ENCODE data around the gene COL24A1. TPM values are rescaled to one million over a fixed set of nuclear protein-coding genes. Genes with fewer than 3 reads are reported as not detected.

COL24A1 gene
- total and polyA plus RNA-seq, 2 of the 8 experiments (the other 6 are each of a cell fraction or from before 2014, with no cell fraction given) = 0.23 to 1.1 TPM

- Histone ChIP-seq H3K4me3 (ENCODE audit: extremely low read depth in 1 of 4, insufficient read depth in 2 of 4, low read depth in 3 of 4, low read length in 4 of 4) (no peak overlapping the region), H3K23ac (ENCODE audit: insufficient read length) (no peak overlapping the region), H2BK15ac (ENCODE audit: low read length) (no peak overlapping the region), H2AK5ac (ENCODE audit: low read depth, low read length) (no peak overlapping the region), H4K5ac (ENCODE audit: insufficient read length, low read depth, low read length) (no peak overlapping the region), H3K36me3 (ENCODE audit: control insufficient read depth in 2 of 4, insufficient read depth in 4 of 4, low read length in 3 of 4) (no peaks in the 10 kb centered on the region), H3K14ac (ENCODE audit: insufficient read length) (no peak overlapping the region), H3K23me2 (ENCODE audit: low read depth, low read length) (no peaks in the 10 kb centered on the region), H3K79me2 (ENCODE audit: control insufficient read depth in 1 of 2, insufficient read depth in 2 of 2, low read length in 2 of 2) (no peaks in the 10 kb centered on the region), H4K91ac (replicated peaks; ENCODE audit: insufficient read length, low read length) (no peak overlapping the region), H2BK20ac (ENCODE audit: low read length) (no peak overlapping the region), H3K4me2 (ENCODE audit: insufficient read depth in 1 of 2, low read depth in 2 of 2, low read length in 2 of 2) (no peak overlapping the region), H2BK12ac (ENCODE audit: low read depth, low read length) (no peak overlapping the region), H4K20me1 (replicated peaks in 1 of 2; ENCODE audit: control insufficient read depth in 1 of 2, insufficient read depth in 2 of 2, low read length in 2 of 2) (no peaks in the 10 kb centered on the region), H3K18ac (ENCODE audit: extremely low read depth, low read length) (no peak overlapping the region), H3K27ac (ENCODE audit: low read depth, low read length) (no peak overlapping the region), H3K27me3 (replicated peaks in 1 of 4; ENCODE audit: control insufficient read depth in 3 of 4, extremely low read depth in 1 of 4, insufficient read depth in 3 of 4, low read length in 3 of 4) (no peaks in the 10 kb centered on the region), H3K4me1 (replicated peaks in 1 of 4; ENCODE audit: control insufficient read depth in 3 of 4, insufficient read depth in 4 of 4, low read length in 3 of 4) (no peaks in the 10 kb centered on the region), H3K9me3 (ENCODE audit: insufficient read depth in 2 of 2, low read depth in 1 of 2, low read length in 1 of 2) (no peaks in the 10 kb centered on the region), H3K9ac (replicated peaks in 1 of 4; ENCODE audit: extremely low read depth in 1 of 4, low read depth in 3 of 4, low read length in 3 of 4) (no peak overlapping the region), H2BK120ac (replicated peaks; ENCODE audit: low read depth, low read length) (no peak overlapping the region), H2BK5ac (ENCODE audit: low read depth, low read length) (no peak overlapping the region), H2AFZ (ENCODE audit: low read length) (no peak overlapping the region), H3K79me1 (ENCODE audit: low read depth, low read length) (no peaks in the 10 kb centered on the region), H4K8ac (ENCODE audit: extremely low read depth, insufficient read depth, low read length) (no peak overlapping the region), H3K56ac (replicated peaks; ENCODE audit: insufficient read length, low read depth, low read length) (no peak overlapping the region), H3K4ac (replicated peaks; ENCODE audit: insufficient read length, low read depth, low read length) (no peak overlapping the region)
- CTCF ChIA-PET (ENCODE audit: partially characterized antibody) = interaction anchor here (1.2 kb wide), 1 partner anchor 14 kb away, joined by 5 read pairs; no protein-coding TSS in a partner anchor
- POLR2A ChIA-PET (ENCODE audit: partially characterized antibody) = no interaction called here
- DNase-seq (ENCODE audit: low read depth in 1 of 2, low spot score in 2 of 2) (no peak), FAIRE-seq (no peak)
- WGBS, 2 experiments (ENCODE audit: extremely low coverage in 1 of 2, insufficient coverage in 1 of 2, insufficient read length in 1 of 2, insufficient replicate concordance in 2 of 2, low coverage in 1 of 2, low lambda C conversion rate in 2 of 2, missing lambda C conversion rate in 1 of 2) = 96% methylated on average over 2 of the region's 2 CpGs; no CpG with 5 or more reads in 1 of the 2 experiments
- no peak for TF ChIP-seq CTCF (IDR thresholded peaks at IDR 0.05; ENCODE audit: control extremely low read depth in 1 of 3, insufficient read depth in 1 of 3, low read depth in 1 of 3, low read length in 3 of 3)
- TF ChIP-seq EP300 (IDR thresholded peaks at IDR 0.05; ENCODE audit: borderline replicate concordance in 1 of 2, low read depth in 2 of 2, low read length in 2 of 2) = no peak
- no peak for TF ChIP-seq POU5F1 (IDR thresholded peaks at IDR 0.05; ENCODE audit: low read depth, low read length)
These were observed 266.7 kb downstream of the COL24A1 start for GRCh38 chr1:85889870-85890269.

Measured in H1 (cell line).